PFSK-1 (cell line): ENCODE results near the gene TAOK3.

Experiments
- FOXP2 ChIP-seq: optimal IDR thresholded peaks from 2 replicates; pipeline ENCODE3; 2011; ENCODE audit warnings: borderline replicate concordance, control low read depth, inconsistent platforms; ENCODE audit not compliant: insufficient read depth; ENCODE audit errors: extremely low read length, extremely low read depth
- POLR2AphosphoS5 ChIP-seq: IDR thresholded peaks from 2 replicates; pipeline ENCODE4 v1.6.1; 2012; ENCODE audit warnings: low read depth, mild to moderate bottlenecking, control low read depth, low read length, moderate library complexity
- REST ChIP-seq, 2 experiments: IDR thresholded peaks; 2 replicates each; pipeline versions ENCODE4 v1.6.1 to v1.8.0; 2011 to 2012; ENCODE audit warnings: low read depth in 2 of 2, low read length in 2 of 2, control low read depth in 1 of 2, inconsistent platforms in 1 of 2, mild to moderate bottlenecking in 1 of 2, moderate library complexity in 1 of 2; ENCODE audit not compliant: insufficient read depth in 1 of 2
- SIN3A ChIP-seq: IDR thresholded peaks from 2 replicates; pipeline ENCODE4 v1.6.1; 2012; ENCODE audit warnings: mild to moderate bottlenecking, low read length, moderate library complexity, borderline replicate concordance; ENCODE audit not compliant: insufficient read depth
- TAF1 ChIP-seq: IDR thresholded peaks from 2 replicates; pipeline ENCODE4 v1.6.1; 2012; ENCODE audit warnings: low read length, control low read depth, borderline replicate concordance; ENCODE audit not compliant: insufficient read depth

TAOK3 gene

DNA sequence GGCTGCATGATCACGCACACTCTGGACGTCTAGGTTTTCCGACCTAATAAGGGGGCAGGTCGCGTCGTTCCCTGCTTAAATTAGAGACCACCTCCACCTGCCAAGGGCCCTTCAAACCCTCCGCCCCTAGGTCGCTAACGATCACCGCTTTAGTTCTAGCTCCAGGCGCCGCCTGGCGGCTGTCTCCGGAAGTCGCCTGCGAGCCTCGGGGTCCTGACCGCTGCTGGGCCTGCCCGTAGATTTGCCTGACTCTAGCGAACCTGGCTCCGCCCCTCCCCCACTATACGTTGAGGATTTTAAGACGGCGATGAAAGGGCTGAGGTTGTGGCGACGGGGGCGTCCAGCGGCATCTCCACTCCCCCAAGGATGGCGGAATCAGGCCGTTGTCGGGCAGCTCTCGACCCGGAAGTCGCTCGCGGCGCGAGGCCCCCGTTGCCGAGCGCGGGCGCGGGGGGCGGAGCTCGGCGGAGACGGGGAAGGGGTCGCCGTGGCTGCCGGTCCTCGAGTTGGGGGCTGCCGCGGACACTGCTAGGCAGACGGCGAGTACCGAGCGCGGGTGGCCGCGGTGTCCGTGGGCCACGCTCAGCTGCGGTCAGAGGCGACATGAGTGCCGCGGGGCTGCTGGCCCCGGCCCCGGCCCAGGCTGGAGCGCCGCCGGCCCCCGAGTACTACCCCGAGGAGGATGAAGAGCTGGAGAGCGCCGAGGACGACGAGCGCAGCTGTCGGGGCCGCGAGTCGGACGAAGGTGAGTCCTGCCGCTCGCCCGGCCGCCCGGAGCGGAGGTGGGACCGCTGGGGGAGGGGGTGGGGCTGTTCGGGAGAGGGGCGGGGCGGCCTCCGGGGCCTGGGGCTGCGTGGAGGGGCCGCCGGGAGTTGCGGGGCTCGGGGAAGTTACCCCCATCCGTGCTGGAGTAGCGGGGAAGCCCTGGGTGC, 3.6 kb upstream of the TAOK3 start, which contains the start of gene SUDS3:
Gene SUDS3, plus strand, starts transcription at position 467 of the 932 bp plus-strand sequence. Its CDS starts 137 bp downstream, at position 604.
- TF ChIP-seq SIN3A = 0 out of 2 replicates have a peak, but pooled peaks have one; percentile 11
- TF ChIP-seq TAF1 = 0 out of 2 replicates have a peak, but pooled peaks have one; percentile 43
- TF ChIP-seq REST (IDR thresholded peaks at IDR 0.05; ENCODE audit: insufficient read depth in 1 of 2, low read depth in 2 of 2, low read length in 2 of 2) = no peak
- peak; percentile 60 for TF ChIP-seq FOXP2
- 0 out of 2 replicates have a peak, but pooled peaks have one; percentile 37 for TF ChIP-seq POLR2AphosphoS5

- TF ChIP-seq REST (IDR thresholded peaks at IDR 0.05; ENCODE audit: insufficient read depth in 1 of 2, low read depth in 2 of 2, low read length in 2 of 2) = no peak
- TF ChIP-seq TAF1 = no peak
- TF ChIP-seq FOXP2 = no peak
- no peak for TF ChIP-seq POLR2AphosphoS5
- TF ChIP-seq SIN3A = no peak
Measured at GRCh38 chr12:118375348-118375747, 2.6 kb upstream of the TAOK3 start.

DNA sequence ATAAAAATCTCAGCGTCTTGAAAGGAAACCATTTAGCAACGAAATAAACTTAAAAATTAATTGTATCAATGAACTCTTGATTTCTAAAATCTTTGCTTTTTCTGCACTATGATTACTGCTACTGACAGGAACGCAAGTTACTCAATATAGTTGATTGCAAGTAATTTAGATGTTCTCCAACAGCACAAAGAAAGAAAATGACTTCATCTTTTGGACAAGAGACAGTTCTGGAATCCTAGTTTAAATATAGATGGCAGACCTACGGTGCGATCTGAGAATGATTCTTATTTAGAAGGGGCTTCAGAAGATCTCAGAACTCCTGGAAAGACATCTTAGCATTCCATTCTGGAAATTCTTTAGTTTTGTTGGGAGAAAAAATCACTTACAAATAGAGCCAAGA, 2.2 kb upstream of the TAOK3 start:
- no peak for TF ChIP-seq TAF1
- no peak for TF ChIP-seq FOXP2
- TF ChIP-seq REST (IDR thresholded peaks at IDR 0.05; ENCODE audit: insufficient read depth in 1 of 2, low read depth in 2 of 2, low read length in 2 of 2) = no peak
- no peak for TF ChIP-seq SIN3A
- TF ChIP-seq POLR2AphosphoS5 = no peak

GRCh38 chr12:118374126-118374725, 1.5 kb upstream of the TAOK3 start:
- no peak for TF ChIP-seq POLR2AphosphoS5
- TF ChIP-seq REST (IDR thresholded peaks at IDR 0.05; ENCODE audit: insufficient read depth in 1 of 2, low read depth in 2 of 2, low read length in 2 of 2) = no peak
- TF ChIP-seq SIN3A = no peak
- no peak for TF ChIP-seq FOXP2
- no peak for TF ChIP-seq TAF1
